Activated effector memory CD4-positive, alpha-beta T cell treated with anti-CD3 and anti-CD28 coated beads, Interleukin-2, amount 50 U/mL, for 16 hours (primary cell): Measurements from ENCODE around the gene SMG7.

ENCODE experiments used
- DNase-seq: peaks from one replicate; pipeline ENCODE4 v3.0.0-alpha.2; 2020

The SMG7 gene

DNA sequence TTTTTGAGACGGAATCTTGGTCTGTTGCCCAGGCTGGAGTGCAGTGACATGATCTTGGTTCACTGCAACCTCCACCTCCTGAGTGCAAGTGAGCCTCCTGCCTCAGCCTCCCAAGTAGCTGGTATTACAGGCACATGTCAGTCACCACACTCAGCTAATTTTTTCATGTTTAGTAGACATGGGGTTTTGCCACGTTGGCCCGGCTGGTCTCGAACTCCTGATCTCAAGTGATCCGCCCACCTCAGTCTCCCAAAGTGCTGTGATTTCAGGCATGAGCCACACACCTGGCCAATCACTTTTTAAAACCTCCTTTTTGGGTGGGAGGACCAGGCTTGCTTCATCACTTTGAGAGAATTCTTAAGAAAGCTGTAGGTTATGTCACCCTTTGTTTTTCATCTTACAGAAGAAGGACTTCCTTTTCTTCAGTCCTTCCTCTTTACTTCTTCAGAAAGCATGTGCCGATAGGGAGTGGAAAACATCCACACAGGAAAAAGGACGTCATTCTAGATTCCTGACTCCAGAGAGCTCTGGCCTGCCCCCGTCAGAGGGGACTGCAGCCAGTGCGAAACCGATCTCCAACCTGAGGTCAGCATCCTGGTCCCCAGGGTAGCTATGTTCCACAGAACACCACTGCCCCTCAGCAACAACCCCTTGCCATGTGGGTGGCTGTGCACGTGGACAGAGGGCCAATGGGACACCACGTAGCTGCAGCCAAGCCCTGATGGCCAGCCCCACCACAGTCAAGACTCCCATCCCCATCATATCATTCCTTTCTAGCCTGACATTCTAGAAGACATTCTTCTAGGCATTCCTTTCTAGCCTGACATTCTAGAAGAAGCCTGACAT is 96.1 kb downstream of the SMG7 start:
- DNase-seq = no peak

DNA sequence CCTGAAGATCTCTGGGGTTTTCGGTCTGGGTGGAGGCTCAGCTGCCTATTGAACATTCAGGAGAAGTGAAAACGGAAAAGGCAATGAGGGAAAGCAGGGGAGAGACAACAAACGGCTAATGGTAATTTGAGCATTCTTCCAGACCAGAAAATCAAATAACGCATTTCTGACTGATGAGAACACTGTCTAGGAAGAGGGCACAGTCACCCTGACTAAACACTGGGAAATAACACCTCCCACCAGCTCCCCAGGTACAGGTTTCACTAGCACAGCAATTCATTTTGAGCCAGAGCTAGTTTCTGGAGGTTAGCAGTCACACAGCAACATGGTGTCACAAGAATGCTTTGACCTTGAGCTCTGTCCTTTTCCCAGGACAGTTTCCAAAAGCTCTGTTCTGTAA is 96.8 kb downstream of the SMG7 start:
- DNase-seq = no peak

DNA sequence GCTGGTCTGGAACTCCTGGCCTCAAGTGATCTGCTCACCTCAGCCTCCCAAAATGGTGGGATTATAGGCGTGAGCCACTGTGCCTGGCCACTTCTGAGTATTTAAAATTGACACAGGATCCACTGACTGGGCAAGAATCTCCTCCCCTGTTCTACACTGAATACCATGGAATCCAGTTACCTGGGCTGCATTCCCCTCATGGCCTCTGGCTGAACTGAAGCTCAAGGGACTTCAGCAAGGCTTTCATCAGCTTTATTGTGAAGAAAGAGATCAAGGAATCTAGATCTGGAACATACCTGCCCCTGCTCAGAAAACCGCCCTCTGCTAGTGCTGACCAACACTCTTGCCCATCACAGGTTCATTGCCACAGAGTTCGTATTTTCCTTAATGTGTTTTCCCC is 97.5 kb downstream of the SMG7 start:
- no peak for DNase-seq

DNA sequence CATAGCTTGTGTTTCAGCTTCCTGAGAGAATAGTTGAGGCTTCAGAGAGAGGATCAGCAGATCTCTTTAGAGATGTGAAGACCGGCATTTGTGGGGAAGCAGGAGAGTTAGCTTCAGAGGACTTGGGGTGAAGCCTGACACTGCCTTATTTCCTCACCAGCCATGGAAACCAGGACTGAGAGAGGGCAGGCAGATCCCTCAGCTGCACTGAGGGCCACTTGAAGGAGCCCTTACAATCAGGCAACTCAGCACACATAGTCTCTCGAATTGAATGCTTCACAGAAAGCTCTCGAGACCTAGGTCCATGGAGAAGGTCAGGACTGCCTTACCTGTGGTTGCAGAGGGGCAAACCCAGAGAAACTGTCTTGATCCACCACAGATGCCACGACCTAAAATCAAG is 98.2 kb downstream of the SMG7 start:
- no peak for DNase-seq

DNA sequence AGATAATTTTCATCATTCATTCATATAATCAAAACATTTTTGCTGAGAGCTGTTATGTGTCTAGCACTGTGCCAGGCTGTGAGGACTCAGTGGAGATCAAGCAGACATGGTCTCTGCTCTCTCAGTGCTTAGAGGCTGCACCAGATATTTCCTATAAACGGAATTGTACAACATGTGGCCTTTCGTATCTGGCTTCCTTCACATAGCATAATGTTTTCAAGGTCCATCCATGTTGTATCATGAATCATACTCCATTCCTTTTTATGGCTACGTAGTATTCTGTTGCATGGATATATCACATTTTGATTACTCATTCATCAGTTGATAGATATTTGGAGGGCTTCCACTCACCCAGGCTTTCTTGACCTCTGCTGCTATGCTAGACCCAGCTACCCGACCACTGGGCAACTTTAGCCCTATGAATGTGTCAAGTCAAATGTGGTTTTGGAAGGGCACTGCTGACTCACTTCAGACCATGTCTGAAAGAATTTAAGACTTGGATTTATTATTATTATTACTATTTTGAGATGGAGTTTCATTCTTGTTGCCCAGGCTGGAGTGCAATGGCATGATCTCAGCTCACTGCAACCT is 99.5 kb downstream of the SMG7 start:
- no peak for DNase-seq

DNA sequence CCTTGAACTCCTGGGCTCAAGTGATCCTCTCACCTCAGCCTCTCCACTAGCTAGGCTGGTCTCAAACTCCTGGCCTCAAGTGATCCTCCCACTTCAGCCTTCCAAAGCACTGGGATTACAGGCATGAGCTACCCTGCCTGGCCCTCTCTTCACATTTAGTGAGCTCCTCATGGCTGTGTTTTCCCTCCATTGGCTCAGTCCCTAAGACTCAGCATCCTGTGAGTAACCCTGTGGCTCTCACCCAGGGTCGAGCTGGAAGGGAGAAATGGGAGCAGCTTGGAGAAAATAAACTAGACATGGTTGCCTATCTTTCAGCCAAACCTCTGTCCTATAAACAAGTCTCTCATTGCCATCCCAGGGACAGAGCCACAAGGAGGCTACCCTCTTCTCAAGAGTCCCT is 100.4 kb downstream of the SMG7 start:
- DNase-seq = no peak

DNA sequence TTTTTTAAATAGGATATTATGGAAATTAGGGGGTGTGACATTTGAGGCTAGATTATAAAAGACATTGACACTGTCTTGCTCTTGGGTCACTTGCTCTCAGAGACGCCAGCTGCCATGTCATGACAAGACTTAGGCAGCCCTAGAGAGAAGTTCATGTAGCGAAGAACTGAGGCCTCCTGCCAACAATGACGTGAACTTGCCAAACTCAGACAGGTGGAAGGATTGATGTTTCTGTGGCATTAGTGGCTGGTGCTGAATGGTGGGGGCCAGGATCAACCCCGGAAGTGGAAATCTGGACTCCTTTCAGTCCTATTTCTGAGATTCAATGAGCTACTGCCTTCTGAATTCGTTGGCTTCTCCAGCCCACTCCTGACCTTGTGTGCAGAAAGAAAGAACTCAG is 103.3 kb downstream of the SMG7 start:
- no peak for DNase-seq

DNA sequence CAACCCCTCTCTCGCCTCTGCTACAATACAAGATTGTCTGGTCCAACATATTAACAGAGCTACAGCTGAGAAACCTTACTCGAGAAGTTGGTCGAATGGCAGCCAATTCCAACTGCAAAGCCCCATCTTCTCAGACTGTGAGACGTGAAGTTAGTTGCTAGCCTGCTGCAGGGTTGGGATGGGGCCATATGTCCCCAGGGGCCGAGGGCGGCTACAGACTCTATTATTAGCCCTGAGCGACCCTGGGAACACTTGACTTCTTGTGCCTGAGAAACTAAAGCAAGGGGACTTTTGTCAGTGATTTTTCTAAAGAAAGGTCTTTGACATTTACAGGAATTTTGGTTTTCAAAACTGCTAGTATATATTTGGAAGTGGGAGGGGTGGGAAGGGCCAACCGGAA is 104.2 kb downstream of the SMG7 start:
- DNase-seq = no peak

DNA sequence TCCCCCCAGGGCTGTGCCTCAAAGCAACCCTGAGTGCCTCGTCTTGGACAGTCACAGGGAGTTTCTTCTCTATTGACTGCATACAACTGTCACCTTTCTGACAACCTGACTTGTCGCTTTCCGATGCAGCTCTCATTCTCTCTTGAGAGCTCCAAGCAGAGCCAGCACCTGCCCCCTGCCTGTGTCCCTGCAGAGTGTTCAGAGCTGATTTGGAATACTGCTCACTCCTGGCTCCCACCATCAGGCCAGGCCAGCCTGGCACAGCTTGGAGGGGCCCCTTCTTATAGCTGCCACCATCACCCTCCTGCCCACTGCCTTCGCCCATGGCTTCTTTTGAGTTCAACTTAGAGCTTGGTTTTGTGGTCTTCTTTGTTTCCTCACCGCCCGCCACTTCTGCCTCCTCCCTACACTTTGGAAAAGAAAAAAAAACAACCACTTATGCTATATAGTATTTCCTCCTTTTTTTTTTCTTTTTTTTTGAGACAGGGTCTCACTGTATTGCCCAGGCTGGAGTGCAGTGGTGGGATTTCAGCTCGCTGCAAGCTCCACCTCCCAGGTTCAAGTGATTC is 105.7 kb downstream of the SMG7 start:
- no peak for DNase-seq

DNA sequence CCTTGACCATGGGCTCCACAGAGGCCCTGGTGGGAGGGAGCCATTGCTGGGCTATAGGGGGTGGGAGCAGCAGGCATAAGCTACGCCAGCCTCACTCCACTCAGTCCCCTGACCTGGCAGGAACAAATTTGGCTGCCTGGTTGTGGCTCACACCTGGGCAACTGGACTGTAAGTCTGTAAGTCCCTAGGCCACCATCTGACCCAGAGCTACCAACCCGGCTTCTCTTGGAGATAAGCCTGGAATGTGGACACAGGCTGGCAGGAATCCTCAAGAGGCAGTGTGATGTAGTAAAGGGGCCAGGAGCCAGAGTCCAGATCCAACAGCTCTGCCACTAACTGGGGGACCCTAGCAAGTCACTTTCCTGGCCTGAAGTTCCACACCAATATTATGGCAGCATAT is 106.6 kb downstream of the SMG7 start:
- DNase-seq = no peak

DNA sequence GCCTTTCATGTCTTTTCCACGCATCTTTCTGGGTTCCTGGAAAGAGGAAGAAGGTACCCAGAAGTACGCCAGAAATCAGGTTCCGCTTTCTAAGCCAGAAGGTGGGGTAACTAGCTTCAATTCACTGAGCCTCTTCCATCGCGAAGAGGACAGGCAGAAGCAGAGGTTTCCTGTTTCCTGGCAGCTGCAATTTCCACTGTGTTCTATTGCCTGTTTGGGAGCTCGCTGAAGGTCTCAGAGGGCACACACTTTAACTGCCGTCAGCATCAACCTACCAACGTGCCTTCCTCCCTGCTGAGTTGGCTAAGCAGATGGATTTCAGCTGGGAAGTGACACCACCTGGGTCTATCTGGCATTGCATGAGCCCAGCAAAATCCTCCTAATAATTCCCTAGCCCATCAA is 108.0 kb downstream of the SMG7 start:
- DNase-seq = no peak

DNA sequence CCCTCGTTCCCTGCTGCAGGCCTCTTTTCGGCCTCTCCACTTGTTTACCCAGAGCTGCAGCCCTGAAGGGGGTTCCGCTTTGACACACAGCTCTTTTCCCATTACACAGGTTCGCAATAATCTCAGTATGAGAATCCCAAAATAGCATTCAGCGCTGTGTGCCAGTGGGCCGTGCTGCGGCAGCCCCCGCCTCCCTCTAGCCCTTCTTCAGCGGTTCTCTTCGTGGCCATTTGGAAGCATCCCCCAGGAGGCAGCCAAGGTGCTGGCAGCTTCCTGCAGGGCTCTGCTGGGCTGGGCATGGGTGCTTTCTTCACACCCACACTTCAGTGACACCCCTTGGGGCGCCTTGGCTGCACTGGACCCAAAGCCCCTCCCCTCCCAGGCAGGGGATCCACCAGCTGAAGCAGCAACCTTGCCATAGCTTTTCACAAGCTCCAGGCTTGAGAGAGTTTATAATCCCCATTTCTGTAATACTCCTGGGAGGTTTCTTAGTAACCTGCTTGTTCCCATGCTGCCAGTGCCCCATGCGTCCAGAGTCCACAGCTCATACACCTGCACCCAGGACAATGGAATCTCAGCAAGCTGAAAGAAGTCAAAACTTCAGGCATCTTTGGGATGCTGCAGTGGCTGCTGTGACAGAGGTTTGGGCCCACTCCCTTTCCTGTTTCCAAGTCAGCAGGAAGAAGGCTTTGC is 109.9 kb downstream of the SMG7 start:
- DNase-seq = no peak

DNA sequence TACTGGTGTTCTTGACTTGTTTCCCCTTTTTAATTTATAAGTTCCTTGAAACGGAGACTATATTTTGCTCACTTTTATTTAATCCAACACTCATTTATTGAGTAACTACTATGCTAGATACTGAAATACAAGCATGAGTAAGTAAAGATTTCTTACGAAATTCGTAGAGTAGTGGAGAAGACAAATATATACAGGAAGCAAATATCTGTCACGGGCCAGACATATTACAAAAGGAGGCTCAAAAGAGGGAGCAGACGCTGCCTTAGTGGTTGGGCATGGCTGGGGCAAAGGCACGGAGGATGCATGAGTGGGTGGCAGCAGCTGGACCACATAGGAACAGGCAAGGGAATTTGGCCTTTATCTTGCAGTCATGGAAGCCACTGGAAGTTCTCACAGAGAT is 111.2 kb downstream of the SMG7 start:
- DNase-seq = no peak

DNA sequence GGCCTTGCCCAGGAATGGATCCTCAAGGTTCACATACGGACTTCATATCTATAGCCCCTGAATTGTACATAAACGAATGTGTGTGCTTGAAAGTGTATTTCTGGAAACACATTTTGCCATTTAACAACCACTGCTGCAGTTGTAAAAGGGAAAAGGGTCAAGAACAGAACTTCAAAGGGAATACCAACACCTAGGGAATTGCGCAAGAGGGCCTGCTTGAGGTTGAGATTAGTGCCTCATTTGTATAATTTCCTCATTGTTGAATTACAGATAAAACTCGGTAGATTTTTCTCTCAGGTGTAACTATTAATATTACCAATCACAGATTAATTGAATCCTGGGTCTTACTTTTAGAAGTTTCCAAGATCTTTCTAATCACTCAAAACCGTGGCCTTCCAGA is 111.8 kb downstream of the SMG7 start:
- DNase-seq = no peak

DNA sequence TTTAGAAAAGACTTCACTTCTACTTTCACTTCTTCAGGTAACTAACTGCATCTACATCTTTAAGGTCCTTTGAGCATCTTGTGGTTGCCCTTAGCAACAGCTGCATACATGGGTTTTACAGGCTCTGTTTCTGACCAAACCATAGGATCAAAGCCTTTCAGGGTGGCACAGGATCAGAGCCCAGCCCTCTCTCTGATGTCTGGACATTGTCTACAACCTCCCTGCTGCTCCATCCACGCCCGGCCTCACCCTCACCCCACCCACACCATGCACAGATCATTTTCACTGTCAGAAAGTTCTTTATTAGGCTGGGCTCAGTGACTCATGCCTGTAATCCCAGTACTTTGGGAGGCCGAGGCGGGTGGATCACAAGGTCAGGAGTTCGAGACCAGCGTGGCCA is 112.7 kb downstream of the SMG7 start:
- no peak for DNase-seq

DNA sequence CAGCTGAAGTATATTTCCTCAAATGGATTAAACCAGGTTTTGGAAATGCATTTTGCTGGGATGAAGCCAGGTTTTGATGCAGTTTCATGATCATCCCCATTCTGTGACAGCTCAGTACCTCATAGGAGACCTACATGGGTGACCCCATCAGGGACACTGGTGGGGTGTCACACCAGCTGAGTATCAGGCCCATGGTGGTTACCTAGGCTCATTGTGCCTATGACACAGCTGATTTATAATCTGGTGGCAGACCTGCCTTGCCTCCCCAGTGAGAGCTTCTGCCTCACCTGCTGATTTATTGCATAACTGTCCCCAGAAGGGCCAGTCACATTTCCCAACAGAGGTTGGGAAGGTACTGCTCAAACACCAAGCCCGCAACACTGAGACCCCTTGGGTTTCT is 114.2 kb downstream of the SMG7 start:
- no peak for DNase-seq

DNA sequence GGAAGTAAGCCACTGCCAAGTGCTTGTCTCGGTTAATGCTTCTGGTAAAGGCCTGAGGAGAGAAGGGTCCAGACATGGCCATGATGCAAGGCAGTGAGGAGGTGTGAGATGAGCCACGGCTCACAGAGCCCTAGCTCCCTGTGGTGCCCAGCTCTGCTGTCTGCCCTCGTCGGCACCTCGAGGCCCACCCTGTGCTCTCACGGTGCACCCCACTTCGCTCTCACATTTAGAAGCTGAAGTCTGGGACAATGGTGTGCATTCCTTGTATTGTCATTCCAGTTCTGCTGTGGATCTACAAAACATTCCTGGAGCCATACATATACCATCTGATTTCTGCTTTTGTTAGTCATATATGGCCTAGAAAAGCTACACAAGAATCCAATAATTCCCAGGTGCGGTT is 114.6 kb downstream of the SMG7 start:
- DNase-seq = no peak

DNA sequence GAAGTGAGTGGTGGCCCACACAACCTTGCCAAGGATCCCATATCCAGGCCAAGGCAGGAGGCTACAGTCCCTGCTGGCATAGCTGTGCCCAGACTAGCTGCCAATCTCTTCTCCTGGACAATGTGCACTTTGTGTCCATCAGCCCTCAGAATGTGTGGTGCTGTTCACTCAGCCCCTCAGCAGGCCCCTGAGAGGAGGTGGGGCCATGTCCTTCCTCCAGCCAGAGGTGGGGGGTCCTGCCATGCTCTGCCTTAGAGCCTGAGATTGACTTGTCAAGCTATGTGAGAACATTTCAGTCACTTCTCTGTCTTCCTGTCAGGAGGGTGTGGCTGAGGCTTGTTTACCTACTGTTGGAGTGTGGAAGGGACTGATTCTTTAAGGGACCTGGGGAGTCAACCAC is 116.5 kb downstream of the SMG7 start:
- no peak for DNase-seq

DNA sequence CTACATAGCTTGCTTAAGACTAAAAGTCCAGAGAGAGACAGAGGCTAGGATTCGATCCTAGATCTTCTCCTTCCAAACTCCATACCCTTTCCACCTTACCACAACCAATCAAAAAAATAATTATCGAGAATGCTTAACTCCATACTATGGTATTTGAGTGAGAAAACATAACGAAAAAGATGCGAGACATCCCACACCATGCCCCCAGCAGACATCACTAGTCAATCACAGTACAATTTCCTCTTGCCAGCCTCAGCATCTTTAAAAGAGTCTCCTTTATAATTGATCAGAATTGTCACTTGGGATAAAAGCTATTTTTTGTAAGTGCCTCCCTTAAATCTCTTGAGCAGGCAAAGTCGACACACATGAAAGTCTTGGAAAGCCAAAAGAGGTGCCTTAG is 117.1 kb downstream of the SMG7 start:
- no peak for DNase-seq

DNA sequence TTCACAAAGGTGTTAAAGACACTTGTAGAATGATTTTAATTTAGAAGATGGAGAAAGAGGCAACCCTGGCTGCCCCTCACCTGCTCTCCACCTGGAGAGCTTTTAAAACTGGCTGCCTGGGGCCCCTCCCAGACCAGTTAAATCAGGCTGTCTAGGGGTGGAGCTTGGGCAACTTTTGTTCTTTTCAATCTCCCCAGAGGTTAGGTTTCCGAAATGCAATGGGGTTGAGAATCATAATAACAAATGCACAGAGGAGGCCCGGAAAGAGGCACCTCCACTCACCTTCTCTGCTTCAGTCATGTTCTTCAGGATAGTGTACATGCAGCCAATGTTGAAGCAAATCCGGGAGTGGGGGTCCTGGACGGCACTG is 117.6 kb downstream of the SMG7 start:
- DNase-seq = no peak

DNA sequence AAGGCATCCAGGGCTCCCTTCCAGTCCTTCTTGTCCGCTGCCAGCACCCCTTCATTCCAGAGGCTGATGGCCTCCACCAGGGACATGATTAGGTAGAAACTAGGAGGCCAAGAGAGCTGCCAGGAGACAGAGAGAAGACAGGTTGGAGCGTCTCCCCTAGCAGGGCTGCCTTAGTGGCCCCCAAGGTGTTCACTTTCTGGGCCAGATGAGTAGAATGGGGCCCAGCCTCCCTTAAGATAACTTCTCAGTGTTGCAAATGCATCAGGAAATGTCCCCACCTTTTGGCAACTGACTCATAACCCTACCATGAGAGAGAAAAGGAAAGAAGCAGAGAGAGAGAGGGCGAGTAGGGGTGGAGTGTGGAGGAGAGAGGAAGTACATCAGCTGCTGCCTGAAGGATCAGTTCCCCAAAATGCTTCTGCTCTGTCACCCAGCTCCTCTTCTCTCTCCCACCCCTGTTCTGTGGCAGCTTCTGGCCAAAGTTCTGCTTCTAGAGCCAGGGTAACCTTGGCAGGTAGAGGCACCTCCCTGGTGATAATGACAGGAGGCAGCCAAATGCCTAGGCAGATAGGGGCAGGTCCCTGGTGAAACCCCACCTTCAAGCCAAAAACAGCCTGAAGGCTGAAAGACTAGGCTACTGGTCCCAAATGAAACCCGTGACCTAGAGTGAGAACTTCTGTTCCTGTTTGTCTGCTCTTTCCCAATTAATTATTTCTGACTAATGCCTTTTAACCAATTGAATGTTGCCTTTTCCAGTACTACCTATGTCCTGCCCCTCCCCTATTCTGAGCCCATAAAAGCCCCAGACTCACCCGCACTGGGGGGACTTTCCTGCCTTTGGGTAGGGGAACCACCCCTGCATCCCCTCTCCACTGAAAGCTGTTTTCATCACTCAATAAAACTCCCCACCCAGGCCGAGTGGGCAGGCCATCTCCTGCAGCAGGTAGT is 118.2 kb downstream of the SMG7 start, which contains the start of gene NCF2:
Gene NCF2 (minus strand): TSS at position 216 of the 948 bp plus-strand sequence. CDS start 130 bp downstream, at position 86.
- DNase-seq = peak; percentile 68

DNA sequence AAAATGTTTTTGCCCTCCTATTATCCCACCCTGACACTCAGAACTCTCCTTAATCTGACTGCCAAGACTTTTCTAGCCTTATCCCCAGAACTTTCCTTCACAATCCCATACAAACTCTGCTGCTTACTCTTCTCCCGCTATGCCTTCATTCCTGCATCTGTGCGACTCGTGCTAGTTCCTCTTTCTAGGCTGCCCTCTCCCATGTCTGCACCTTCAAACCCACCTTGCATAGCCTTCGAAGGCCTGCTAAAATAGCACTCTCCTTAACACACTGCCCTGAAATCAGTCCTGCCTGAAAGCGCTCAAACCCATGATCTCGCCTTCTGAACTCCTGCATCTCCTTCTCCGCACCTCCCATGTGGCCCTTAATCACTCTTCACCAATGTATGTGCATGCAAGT is 120.4 kb downstream of the SMG7 start:
- DNase-seq = no peak

DNA sequence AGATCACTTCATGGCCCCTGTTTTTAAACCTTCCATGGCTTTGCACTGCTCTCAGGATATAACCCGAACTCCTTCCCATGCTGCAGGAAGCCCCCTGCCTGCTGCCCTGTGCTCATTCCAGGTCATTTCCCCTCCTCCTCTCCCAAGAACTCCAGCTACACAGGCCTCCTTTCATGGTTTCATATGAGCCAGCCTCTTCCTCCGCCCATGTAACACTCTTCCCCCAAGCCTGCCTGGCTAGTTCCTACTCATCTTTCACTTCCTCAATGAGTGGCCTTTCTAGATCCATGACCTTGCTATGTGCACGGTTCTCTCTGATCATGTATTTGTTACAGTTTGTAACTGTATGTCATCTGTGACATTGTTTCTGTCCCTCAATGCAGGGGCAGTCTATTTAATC is 121.1 kb downstream of the SMG7 start:
- no peak for DNase-seq
